ENCODE results near the gene PEG3. TPM values are rescaled to one million over a fixed set of nuclear protein-coding genes. Genes with fewer than 3 reads are reported as not detected.

PEG3 gene
- total RNA-seq, 6 experiments from 2014 or later, result not detected

DNA sequence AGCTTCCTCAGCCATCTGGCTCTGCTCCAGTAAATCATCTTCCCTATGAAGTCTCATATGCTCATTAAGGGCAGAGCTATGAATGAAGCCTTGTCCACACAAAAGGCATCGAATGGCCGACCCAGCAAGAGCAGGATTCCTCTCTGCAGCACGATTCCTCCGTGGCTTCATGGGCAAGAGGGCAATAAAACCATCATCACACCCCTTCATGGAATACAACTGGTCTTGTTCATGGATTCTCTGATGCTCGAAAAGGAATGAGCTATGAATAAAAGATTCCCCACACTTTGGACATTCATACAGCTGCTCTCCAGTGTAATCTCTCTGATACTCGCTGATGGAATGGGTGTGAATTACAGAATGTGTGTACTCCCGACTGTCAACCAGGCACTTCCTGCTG lies 25.9 kb downstream of the PEG3 start:
- Mint-ChIP-seq H3K36me3 (ENCODE audit: low read depth) (peaks cover 16% of the 10 kb centered on the region), H3K4me1 (ENCODE audit: low read depth) (no peaks in the 10 kb centered on the region), H3K27ac (no peak overlapping the region), H3K27me3 (ENCODE audit: insufficient read depth) (no peaks in the 10 kb centered on the region; the same call in 1 of the 2 replicates), H3K4me3 (no peak overlapping the region), H3K9me3 (peaks cover 69% of the 10 kb centered on the region)
- no peak for DNase-seq
- TF ChIP-seq, protein P1, sequence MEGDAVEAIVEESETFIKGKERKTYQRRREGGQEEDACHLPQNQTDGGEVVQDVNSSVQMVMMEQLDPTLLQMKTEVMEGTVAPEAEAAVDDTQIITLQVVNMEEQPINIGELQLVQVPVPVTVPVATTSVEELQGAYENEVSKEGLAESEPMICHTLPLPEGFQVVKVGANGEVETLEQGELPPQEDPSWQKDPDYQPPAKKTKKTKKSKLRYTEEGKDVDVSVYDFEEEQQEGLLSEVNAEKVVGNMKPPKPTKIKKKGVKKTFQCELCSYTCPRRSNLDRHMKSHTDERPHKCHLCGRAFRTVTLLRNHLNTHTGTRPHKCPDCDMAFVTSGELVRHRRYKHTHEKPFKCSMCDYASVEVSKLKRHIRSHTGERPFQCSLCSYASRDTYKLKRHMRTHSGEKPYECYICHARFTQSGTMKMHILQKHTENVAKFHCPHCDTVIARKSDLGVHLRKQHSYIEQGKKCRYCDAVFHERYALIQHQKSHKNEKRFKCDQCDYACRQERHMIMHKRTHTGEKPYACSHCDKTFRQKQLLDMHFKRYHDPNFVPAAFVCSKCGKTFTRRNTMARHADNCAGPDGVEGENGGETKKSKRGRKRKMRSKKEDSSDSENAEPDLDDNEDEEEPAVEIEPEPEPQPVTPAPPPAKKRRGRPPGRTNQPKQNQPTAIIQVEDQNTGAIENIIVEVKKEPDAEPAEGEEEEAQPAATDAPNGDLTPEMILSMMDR (IDR thresholded peaks at IDR 0.05), result no peak

DNA sequence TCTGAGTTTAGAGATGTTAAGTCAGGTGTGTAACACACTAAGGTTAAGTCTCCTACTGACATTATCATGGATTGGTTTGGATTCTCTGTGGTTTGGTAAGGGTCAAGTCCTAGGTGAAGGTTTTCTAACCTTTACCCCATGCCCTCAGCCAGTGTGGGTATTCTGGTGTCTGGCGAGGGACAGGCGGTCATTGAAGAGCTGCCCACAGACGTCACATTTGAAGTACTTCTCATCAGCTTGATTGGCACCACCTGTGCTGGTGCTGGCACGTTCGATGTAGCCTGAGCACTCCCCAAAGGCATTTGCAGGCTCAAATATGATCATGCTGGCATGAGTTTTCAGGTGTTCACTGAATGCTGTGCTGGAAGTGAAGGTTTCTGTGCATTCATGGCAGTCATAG lies 27.0 kb downstream of the PEG3 start:
- H3K4me3 Mint-ChIP-seq, result no peak overlapping the region
- TF ChIP-seq, protein P1 (IDR thresholded peaks at IDR 0.05), result no peak
- no peaks in the 10 kb centered on the region for H3K4me1 Mint-ChIP-seq (ENCODE audit: low read depth)
- peaks cover 16% of the 10 kb centered on the region for H3K36me3 Mint-ChIP-seq (ENCODE audit: low read depth)
- no peak for DNase-seq
- H3K27me3 Mint-ChIP-seq (ENCODE audit: insufficient read depth), result no peaks in the 10 kb centered on the region; the same call in 1 of the 2 replicates
- no peak overlapping the region for H3K27ac Mint-ChIP-seq
- H3K9me3 Mint-ChIP-seq, result peaks cover 68% of the 10 kb centered on the region

DNA sequence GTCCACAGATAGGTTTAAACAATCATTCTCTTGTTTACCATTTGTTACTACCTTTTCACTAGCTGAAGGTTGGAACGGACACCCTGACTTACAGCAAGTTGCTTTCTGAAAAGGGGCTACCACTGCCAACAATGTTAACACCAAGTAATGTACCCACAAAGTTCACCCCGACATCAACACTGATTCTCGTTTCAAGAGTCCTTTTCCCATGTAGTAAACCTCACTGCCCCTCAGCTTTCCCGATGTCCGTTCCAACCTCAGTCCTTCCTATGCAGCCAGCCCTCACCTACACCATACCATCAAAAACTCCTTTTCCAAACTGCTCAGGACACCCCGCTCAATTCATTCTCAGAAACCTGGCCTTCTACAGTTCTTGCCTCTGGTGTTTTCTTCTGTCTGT lies 29.0 kb downstream of the PEG3 start:
- H3K4me3 Mint-ChIP-seq, result no peak overlapping the region
- H3K27ac Mint-ChIP-seq, result no peak overlapping the region
- no peak for DNase-seq
- H3K27me3 Mint-ChIP-seq (ENCODE audit: insufficient read depth), result no peaks in the 10 kb centered on the region; the same call in 1 of the 2 replicates
- H3K4me1 Mint-ChIP-seq (ENCODE audit: low read depth), result no peaks in the 10 kb centered on the region
- H3K36me3 Mint-ChIP-seq (ENCODE audit: low read depth), result no peaks in the 10 kb centered on the region; the same call in 1 of the 2 replicates
- H3K9me3 Mint-ChIP-seq, result peaks cover 66% of the 10 kb centered on the region
- TF ChIP-seq, protein P1 (IDR thresholded peaks at IDR 0.05), result no peak

DNA sequence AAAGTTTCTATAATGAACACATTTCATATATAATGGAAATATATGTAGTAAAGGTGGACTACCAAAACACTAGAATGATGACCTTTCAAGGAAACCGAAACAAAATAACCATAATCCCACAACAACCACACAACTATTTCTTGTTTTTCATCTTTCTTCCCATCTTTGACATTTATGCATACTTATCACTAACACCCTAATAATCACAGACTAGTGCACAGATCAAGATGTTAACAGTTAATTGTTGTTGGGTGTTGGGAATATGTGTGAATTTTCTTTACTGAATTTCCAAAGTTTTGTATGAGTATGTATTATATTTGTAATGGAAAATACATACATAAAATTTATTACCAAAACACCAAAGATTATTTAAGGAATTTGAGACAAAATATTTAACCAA lies 30.3 kb downstream of the PEG3 start:
- no peak for DNase-seq
- H3K9me3 Mint-ChIP-seq, result peaks cover 64% of the 10 kb centered on the region

DNA sequence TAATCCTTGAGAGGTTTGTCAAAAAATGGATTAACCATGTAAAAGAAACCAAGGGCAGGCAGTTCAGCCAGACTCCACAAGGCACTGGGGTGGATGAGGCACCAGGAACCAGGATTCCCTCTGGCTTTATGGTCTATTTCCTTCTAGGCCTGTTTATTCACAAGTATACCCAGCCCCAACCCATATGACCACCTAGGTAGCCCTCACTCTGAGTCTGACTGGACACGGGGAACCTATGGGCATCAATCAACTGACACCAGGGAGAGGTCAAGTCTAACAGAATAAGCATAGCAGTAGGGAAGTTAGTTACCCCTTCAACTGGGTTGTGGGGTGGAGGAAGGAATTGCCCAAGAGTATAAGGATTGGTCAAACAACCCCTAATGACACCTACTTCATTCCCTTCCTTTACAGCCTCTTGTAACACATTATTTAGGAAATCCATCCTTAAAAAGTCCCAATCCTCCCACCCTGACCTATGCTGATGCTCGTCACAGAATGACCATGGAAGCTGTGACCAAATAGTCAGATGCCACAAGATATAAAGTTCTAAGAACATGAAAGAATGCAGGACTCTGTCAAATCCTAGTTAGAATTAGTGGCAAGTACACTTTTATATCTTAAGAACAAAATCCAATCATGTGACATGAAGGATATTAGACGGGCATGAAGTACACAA lies 31.7 kb downstream of the PEG3 start:
- Mint-ChIP-seq H3K4me3 (no peak overlapping the region), H3K9me3 (peaks cover 62% of the 10 kb centered on the region), H3K36me3 (ENCODE audit: low read depth) (no peaks in the 10 kb centered on the region; the same call in 1 of the 2 replicates), H3K27me3 (ENCODE audit: insufficient read depth) (no peaks in the 10 kb centered on the region; the same call in 1 of the 2 replicates), H3K4me1 (ENCODE audit: low read depth) (no peaks in the 10 kb centered on the region), H3K27ac (no peak overlapping the region)
- TF ChIP-seq, protein P1 (IDR thresholded peaks at IDR 0.05), result no peak
- no peak for DNase-seq

More for the DNA sequence above, 30.3 kb downstream of the PEG3 start:
- Mint-ChIP-seq H3K27me3 (ENCODE audit: insufficient read depth) (no peaks in the 10 kb centered on the region; the same call in 1 of the 2 replicates), H3K4me1 (ENCODE audit: low read depth) (no peaks in the 10 kb centered on the region), H3K27ac (no peak overlapping the region), H3K4me3 (no peak overlapping the region), H3K36me3 (ENCODE audit: low read depth) (no peaks in the 10 kb centered on the region; the same call in 1 of the 2 replicates)
- TF ChIP-seq, protein P1 (IDR thresholded peaks at IDR 0.05), result no peak

Measured in HFFc6 (cell line).